B cell (primary cell): Measurements from ENCODE around the gene TMEM132A.

ENCODE experiments used
- EZH2 ChIP-seq: IDR thresholded peaks from 2 replicates; pipeline ENCODE4 v1.6.1; 2012; ENCODE audit warnings: borderline replicate concordance, low read depth, mild to moderate bottlenecking, moderate library complexity, low read length; ENCODE audit not compliant: insufficient read depth, poor library complexity, severe bottlenecking
- TF ChIP-seq, protein P1 (sequence below): fragments of 200-600 bp; IDR thresholded peaks from one replicate; pipeline ENCODE4 v1.8.0; 2022; ENCODE audit warnings: antibody characterized with exemption, mild to moderate bottlenecking

DNA sequence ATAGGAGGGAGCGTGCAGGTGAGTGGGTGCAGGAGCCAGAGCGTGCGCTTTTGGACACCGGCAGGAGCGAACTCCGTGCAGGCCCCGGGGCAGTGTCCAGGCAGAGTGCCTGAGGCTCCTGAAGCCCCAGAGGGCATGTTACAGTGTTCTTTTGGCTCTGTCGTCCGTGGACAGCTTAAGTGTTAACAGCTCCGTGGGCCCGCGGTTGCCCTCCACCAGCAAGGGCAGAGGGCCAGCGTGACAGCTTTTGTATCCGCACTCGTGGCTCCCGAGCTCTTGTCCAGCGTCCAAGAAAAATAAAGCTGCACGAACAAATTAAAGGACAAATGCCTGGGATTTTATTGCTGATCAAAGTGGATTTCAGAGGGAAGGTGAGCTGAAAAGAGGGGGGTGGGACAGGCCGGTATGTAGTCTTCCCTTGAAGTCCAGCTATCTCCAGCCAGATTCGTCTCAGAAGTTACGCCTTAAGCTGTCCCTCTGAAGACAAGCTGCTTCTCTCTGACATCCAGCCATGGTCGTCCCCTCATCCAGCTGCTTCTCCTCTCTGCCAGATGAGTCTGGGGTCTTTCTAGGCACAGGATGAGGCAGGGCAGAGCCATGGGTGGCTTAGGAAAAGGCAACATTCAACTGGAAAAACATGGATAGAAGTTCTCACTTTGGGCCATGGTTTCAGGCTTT, 11.3 kb upstream of the TMEM132A start:
- no peak for TF ChIP-seq EZH2
- TF ChIP-seq, protein P1, sequence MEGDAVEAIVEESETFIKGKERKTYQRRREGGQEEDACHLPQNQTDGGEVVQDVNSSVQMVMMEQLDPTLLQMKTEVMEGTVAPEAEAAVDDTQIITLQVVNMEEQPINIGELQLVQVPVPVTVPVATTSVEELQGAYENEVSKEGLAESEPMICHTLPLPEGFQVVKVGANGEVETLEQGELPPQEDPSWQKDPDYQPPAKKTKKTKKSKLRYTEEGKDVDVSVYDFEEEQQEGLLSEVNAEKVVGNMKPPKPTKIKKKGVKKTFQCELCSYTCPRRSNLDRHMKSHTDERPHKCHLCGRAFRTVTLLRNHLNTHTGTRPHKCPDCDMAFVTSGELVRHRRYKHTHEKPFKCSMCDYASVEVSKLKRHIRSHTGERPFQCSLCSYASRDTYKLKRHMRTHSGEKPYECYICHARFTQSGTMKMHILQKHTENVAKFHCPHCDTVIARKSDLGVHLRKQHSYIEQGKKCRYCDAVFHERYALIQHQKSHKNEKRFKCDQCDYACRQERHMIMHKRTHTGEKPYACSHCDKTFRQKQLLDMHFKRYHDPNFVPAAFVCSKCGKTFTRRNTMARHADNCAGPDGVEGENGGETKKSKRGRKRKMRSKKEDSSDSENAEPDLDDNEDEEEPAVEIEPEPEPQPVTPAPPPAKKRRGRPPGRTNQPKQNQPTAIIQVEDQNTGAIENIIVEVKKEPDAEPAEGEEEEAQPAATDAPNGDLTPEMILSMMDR = no peak
